SK-N-SH (cell line): Measurements from ENCODE around the gene MAML3. TPM values are rescaled to one million over a fixed set of nuclear protein-coding genes. Genes with fewer than 3 reads are reported as not detected.

ENCODE experiments used
- CTCF ChIA-PET: fragments of 300-600, 350-600 bp; formaldehyde crosslinking; extraction: SDS; loops from one replicate; lab custom pipeline; 2021; lab: Yijun Ruan, JAX
- POLR2A ChIA-PET: fragments of 350-600 bp; sonication (Branson Sonifier 250); formaldehyde crosslinking; extraction: SDS; loops from one replicate; lab custom pipeline; 2020; ENCODE audit warnings: antibody characterized with exemption, inconsistent platforms; lab: Yijun Ruan, JAX
- DNase-seq: peaks from one replicate; pipeline ENCODE4 v3.0.0; 2012
- H2AFZ ChIP-seq: fragments of 200-600 bp; sonication (generic); 2 replicates; pipeline ENCODE4 v1.8.1; 2016; ENCODE audit warnings: antibody characterized with exemption, mild to moderate bottlenecking, low read depth
- H3F3A ChIP-seq: fragments of 200-600 bp; sonication (generic); replicated peaks from 2 replicates; pipeline ENCODE3; 2016; ENCODE audit warnings: antibody characterized with exemption, mild to moderate bottlenecking; ENCODE audit not compliant: insufficient read depth
- H3K27ac ChIP-seq, 2 experiments: fragments of 200-500 bp in 1 of 2; fragments of 200-600 bp in 1 of 2; sonication (Bioruptor generic) in 1 of 2; sonication (generic), shearing (Covaris generic) in 1 of 2; 2 replicates each; pipeline versions ENCODE4 v1.5.1 to v1.6.1; 2014 to 2016; ENCODE audit warnings: low read depth in 2 of 2, inconsistent platforms in 1 of 2, low read length in 1 of 2, mild to moderate bottlenecking in 1 of 2, mixed read lengths in 1 of 2
- H3K27me3 ChIP-seq: fragments of 200-600 bp; sonication (generic), shearing (Covaris generic); 2 replicates; pipeline ENCODE4 v1.6.1; 2016; ENCODE audit warnings: mixed run types; ENCODE audit not compliant: insufficient read depth
- H3K36me3 ChIP-seq, 2 experiments: fragments of 200-500 bp in 1 of 2; fragments of 200-600 bp in 1 of 2; sonication (Bioruptor generic) in 1 of 2; sonication (generic) in 1 of 2; replicated peaks in 1 of 2; 2 replicates each; pipeline versions ENCODE3 to v1.5.1; 2014 to 2016; ENCODE audit warnings: low read length in 1 of 2, mild to moderate bottlenecking in 1 of 2; ENCODE audit not compliant: insufficient read depth in 2 of 2, control insufficient read depth in 1 of 2
- H3K4me1 ChIP-seq, 2 experiments: fragments of 200-500 bp in 1 of 2; fragments of 200-600 bp in 1 of 2; sonication (Bioruptor generic) in 1 of 2; sonication (generic), shearing (Covaris generic) in 1 of 2; 2 replicates each; pipeline versions ENCODE4 v1.5.1 to v1.6.1; 2014 to 2016; ENCODE audit warnings: low read depth in 1 of 2, low read length in 1 of 2, mixed run types in 1 of 2; ENCODE audit not compliant: insufficient read depth in 2 of 2, control insufficient read depth in 1 of 2
- H3K4me2 ChIP-seq: fragments of 200-600 bp; sonication (generic), shearing (Covaris generic); 2 replicates; pipeline ENCODE4 v1.6.1; 2017; ENCODE audit warnings: mixed run types
- H3K4me3 ChIP-seq, 2 experiments: fragments of 200-500 bp in 1 of 2; fragments of 200-600 bp in 1 of 2; sonication (Bioruptor generic) in 1 of 2; sonication (generic), shearing (Covaris generic) in 1 of 2; 2 replicates each; pipeline versions ENCODE4 v1.5.1 to v1.8.1; 2014 to 2016; ENCODE audit warnings: low read depth in 2 of 2, inconsistent platforms in 1 of 2, low read length in 1 of 2, mild to moderate bottlenecking in 1 of 2, mixed read lengths in 1 of 2, moderate library complexity in 1 of 2
- H3K79me2 ChIP-seq: fragments of 200-600 bp; sonication (generic); 2 replicates; pipeline ENCODE4 v1.8.1; 2017; ENCODE audit warnings: mild to moderate bottlenecking; ENCODE audit not compliant: insufficient read depth
- H3K9ac ChIP-seq: fragments of 200-600 bp; sonication (generic); 2 replicates; pipeline ENCODE4 v1.6.1; 2017; ENCODE audit warnings: mixed run types
- H3K9me2 ChIP-seq: fragments of 200-600 bp; sonication (generic); 2 replicates; pipeline ENCODE4 v1.6.1; 2017; ENCODE audit warnings: mixed run types
- H3K9me3 ChIP-seq: fragments of 200-600 bp; sonication (generic); 2 replicates; pipeline ENCODE4 v1.6.1; 2017; ENCODE audit warnings: mixed run types, mild to moderate bottlenecking, moderate library complexity
- H4K20me1 ChIP-seq: fragments of 200-600 bp; sonication (generic); 2 replicates; pipeline ENCODE4 v1.6.1; 2017; ENCODE audit warnings: mild to moderate bottlenecking, mixed run types; ENCODE audit not compliant: insufficient read depth
- ELF1 ChIP-seq: IDR thresholded peaks from 2 replicates; pipeline ENCODE4 v1.4.0; 2012
- EP300 ChIP-seq, 2 experiments: IDR thresholded peaks; 2 replicates each; pipeline versions ENCODE4 v1.4.0 to v1.6.1; 2012; ENCODE audit warnings: borderline replicate concordance in 1 of 2, low read depth in 1 of 2, low read length in 1 of 2
- FOXJ3 ChIP-seq: sonication (generic); formaldehyde crosslinking; IDR thresholded peaks from 2 replicates; pipeline ENCODE4 v1.5.1; 2020; ENCODE audit warnings: mild to moderate bottlenecking, missing genetic modification reagents
- FOXM1 ChIP-seq: IDR thresholded peaks from 2 replicates; pipeline ENCODE4 v1.4.0; 2012; ENCODE audit warnings: low read depth, mild to moderate bottlenecking
- GABPA ChIP-seq: IDR thresholded peaks from 2 replicates; pipeline ENCODE4 v1.4.0; 2012; ENCODE audit warnings: low read depth, mild to moderate bottlenecking
- JUND ChIP-seq: IDR thresholded peaks from 2 replicates; pipeline ENCODE4 v1.4.0; 2012
- NFIC ChIP-seq: IDR thresholded peaks from 2 replicates; pipeline ENCODE4 v1.4.0; 2012; ENCODE audit warnings: borderline replicate concordance
- POLR2AphosphoS5 ChIP-seq: IDR thresholded peaks from 2 replicates; pipeline ENCODE4 v1.6.1; 2012; ENCODE audit warnings: low read depth, low read length
- RAD21 ChIP-seq: IDR thresholded peaks from 2 replicates; pipeline ENCODE4 v1.6.1; 2012; ENCODE audit warnings: mild to moderate bottlenecking, low read length
- RCOR1 ChIP-seq: fragments of 150-350 bp; IDR thresholded peaks from 2 replicates; pipeline ENCODE4 v1.6.1; 2017; ENCODE audit warnings: antibody characterized with exemption, low read length
- RFX5 ChIP-seq: IDR thresholded peaks from 2 replicates; pipeline ENCODE4 v1.6.1; 2012; ENCODE audit warnings: mild to moderate bottlenecking, improper control_type of control experiment, low read length
- SIN3A ChIP-seq: IDR thresholded peaks from 2 replicates; pipeline ENCODE4 v1.6.1; 2012; ENCODE audit warnings: low read depth, mild to moderate bottlenecking, low read length, moderate library complexity, borderline replicate concordance
- SMC3 ChIP-seq: IDR thresholded peaks from 2 replicates; pipeline ENCODE4 v1.6.1; 2012; ENCODE audit warnings: low read depth, low read length, improper control_type of control experiment
- TEAD4 ChIP-seq: IDR thresholded peaks from 2 replicates; pipeline ENCODE4 v1.4.0; 2012; ENCODE audit warnings: mild to moderate bottlenecking, borderline replicate concordance; ENCODE audit not compliant: insufficient read depth
- WGBS: methylation state at CpG from one replicate; pipeline ENCODE4 v1.1.6; 2017; ENCODE audit warnings: low lambda C conversion rate; 5-methylcytosine and 5-hydroxymethylcytosine counted together
- polyA plus RNA-seq, 3 experiments: library from polyadenylated mRNA; depleted of rRNA; stranded (reverse); fragments of >200 nt; gene quantifications; 2 replicates each; pipeline ENCODE4 v1.2.3, GENCODE V29; 2012
- TF ChIP-seq, protein P1 (sequence below): fragments of 200-600 bp; sonication (generic); IDR thresholded peaks from 2 replicates; pipeline ENCODE4 v1.6.1; 2017; ENCODE audit warnings: antibody characterized with exemption, mild to moderate bottlenecking, moderate library complexity
- TF ChIP-seq, protein P2 (sequence below): IDR thresholded peaks from 2 replicates; pipeline ENCODE4; 2012
- TF ChIP-seq, protein P3 (sequence below): IDR thresholded peaks from 2 replicates; pipeline ENCODE4 v1.6.1; 2012; ENCODE audit warnings: mild to moderate bottlenecking, low read depth, low read length, moderate library complexity
- TF ChIP-seq, protein P4 (sequence below): IDR thresholded peaks from 2 replicates; pipeline ENCODE4 v1.4.0; 2012; ENCODE audit warnings: low read depth, borderline replicate concordance
- TF ChIP-seq, protein P5 (sequence below): IDR thresholded peaks from 2 replicates; pipeline ENCODE4 v1.4.0; 2012; ENCODE audit warnings: low read depth, borderline replicate concordance

Gene MAML3
- polyA plus RNA-seq, 1 of the 3 experiments (the other 2 are of a cell fraction): 5.3 TPM

DNA sequence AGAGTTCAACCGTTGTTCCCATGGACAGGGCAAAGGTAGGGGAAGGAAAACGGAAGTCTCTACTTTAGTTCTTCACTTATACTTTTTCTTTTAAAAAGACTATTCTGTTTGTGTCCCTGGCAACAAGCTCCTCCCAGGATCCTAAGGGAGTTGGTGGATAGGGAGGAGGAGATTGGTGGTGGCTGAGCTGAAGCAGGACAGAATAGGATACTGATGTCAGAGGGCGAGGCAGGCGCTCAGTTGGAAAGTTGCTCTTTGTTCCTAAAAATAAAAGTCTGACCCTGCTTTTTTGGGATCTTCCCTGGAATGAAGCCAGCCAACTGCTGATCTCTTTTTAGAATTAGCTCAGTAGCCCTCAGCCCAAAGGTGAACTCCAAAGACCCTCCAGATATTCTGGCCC is 383.6 kb downstream of the MAML3 start (continued):
- TF ChIP-seq, protein P1, sequence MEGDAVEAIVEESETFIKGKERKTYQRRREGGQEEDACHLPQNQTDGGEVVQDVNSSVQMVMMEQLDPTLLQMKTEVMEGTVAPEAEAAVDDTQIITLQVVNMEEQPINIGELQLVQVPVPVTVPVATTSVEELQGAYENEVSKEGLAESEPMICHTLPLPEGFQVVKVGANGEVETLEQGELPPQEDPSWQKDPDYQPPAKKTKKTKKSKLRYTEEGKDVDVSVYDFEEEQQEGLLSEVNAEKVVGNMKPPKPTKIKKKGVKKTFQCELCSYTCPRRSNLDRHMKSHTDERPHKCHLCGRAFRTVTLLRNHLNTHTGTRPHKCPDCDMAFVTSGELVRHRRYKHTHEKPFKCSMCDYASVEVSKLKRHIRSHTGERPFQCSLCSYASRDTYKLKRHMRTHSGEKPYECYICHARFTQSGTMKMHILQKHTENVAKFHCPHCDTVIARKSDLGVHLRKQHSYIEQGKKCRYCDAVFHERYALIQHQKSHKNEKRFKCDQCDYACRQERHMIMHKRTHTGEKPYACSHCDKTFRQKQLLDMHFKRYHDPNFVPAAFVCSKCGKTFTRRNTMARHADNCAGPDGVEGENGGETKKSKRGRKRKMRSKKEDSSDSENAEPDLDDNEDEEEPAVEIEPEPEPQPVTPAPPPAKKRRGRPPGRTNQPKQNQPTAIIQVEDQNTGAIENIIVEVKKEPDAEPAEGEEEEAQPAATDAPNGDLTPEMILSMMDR: no peak
- TF ChIP-seq, protein P2, sequence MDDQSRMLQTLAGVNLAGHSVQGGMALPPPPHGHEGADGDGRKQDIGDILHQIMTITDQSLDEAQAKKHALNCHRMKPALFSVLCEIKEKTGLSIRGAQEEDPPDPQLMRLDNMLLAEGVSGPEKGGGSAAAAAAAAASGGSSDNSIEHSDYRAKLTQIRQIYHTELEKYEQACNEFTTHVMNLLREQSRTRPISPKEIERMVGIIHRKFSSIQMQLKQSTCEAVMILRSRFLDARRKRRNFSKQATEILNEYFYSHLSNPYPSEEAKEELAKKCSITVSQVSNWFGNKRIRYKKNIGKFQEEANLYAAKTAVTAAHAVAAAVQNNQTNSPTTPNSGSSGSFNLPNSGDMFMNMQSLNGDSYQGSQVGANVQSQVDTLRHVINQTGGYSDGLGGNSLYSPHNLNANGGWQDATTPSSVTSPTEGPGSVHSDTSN: no peak
- no peak for TF ChIP-seq RCOR1

DNA sequence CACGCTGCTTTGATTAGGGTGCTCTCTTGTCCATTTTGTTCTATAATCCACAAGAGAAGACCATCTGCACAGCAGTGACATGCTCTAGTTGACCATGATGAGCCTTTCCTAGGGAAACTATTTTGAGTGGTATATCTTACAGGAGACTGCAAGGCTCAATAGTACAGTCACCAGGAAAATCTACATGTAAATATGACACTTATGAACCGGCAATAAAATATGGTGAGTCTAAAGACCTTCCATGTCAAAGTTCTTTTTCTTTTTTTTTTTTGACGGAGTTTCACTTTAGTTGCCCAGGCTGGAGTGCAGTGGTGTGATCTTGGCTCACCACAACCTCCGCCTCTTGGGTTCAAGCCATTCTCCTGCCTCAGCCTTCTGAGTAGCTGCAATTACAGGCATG is 384.6 kb downstream of the MAML3 start:
- TF ChIP-seq RCOR1 (no peak), FOXJ3 (CRISPR knock-in tag) (no peak), JUND (no peak), RAD21 (no peak), EP300 (IDR thresholded peaks at IDR 0.05; ENCODE audit: borderline replicate concordance in 1 of 2, low read depth in 1 of 2, low read length in 1 of 2) (no peak), SIN3A (no peak), TEAD4 (no peak), SMC3 (no peak), ELF1 (no peak), POLR2AphosphoS5 (no peak), GABPA (no peak), NFIC (no peak), RFX5 (no peak), FOXM1 (no peak)
- TF ChIP-seq, protein P2: no peak
- TF ChIP-seq, protein P3, sequence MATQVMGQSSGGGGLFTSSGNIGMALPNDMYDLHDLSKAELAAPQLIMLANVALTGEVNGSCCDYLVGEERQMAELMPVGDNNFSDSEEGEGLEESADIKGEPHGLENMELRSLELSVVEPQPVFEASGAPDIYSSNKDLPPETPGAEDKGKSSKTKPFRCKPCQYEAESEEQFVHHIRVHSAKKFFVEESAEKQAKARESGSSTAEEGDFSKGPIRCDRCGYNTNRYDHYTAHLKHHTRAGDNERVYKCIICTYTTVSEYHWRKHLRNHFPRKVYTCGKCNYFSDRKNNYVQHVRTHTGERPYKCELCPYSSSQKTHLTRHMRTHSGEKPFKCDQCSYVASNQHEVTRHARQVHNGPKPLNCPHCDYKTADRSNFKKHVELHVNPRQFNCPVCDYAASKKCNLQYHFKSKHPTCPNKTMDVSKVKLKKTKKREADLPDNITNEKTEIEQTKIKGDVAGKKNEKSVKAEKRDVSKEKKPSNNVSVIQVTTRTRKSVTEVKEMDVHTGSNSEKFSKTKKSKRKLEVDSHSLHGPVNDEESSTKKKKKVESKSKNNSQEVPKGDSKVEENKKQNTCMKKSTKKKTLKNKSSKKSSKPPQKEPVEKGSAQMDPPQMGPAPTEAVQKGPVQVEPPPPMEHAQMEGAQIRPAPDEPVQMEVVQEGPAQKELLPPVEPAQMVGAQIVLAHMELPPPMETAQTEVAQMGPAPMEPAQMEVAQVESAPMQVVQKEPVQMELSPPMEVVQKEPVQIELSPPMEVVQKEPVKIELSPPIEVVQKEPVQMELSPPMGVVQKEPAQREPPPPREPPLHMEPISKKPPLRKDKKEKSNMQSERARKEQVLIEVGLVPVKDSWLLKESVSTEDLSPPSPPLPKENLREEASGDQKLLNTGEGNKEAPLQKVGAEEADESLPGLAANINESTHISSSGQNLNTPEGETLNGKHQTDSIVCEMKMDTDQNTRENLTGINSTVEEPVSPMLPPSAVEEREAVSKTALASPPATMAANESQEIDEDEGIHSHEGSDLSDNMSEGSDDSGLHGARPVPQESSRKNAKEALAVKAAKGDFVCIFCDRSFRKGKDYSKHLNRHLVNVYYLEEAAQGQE: no peak
- TF ChIP-seq, protein P4, sequence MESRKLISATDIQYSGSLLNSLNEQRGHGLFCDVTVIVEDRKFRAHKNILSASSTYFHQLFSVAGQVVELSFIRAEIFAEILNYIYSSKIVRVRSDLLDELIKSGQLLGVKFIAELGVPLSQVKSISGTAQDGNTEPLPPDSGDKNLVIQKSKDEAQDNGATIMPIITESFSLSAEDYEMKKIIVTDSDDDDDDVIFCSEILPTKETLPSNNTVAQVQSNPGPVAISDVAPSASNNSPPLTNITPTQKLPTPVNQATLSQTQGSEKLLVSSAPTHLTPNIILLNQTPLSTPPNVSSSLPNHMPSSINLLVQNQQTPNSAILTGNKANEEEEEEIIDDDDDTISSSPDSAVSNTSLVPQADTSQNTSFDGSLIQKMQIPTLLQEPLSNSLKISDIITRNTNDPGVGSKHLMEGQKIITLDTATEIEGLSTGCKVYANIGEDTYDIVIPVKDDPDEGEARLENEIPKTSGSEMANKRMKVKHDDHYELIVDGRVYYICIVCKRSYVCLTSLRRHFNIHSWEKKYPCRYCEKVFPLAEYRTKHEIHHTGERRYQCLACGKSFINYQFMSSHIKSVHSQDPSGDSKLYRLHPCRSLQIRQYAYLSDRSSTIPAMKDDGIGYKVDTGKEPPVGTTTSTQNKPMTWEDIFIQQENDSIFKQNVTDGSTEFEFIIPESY: no peak
- TF ChIP-seq, protein P5, sequence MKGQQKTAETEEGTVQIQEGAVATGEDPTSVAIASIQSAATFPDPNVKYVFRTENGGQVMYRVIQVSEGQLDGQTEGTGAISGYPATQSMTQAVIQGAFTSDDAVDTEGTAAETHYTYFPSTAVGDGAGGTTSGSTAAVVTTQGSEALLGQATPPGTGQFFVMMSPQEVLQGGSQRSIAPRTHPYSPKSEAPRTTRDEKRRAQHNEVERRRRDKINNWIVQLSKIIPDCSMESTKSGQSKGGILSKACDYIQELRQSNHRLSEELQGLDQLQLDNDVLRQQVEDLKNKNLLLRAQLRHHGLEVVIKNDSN: no peak
- TF ChIP-seq, all 33 proteins: peak for 0
- H3K27me3 ChIP-seq: no peaks in the 10 kb centered on the region
- no peak overlapping the region for H3K9ac ChIP-seq
- H3K36me3 ChIP-seq: no peaks in the 10 kb centered on the region
- no peak overlapping the region; a peak in 1 of 4 replicates for H3K27ac ChIP-seq
- H2AFZ ChIP-seq: no peak overlapping the region
- no peaks in the 10 kb centered on the region for H3K79me2 ChIP-seq
- H3K4me3 ChIP-seq: no peak overlapping the region
- DNase-seq: no peak
- ChIA-PET POLR2A (no interaction called here), CTCF (no interaction called here)
- no peak overlapping the region for H3K4me2 ChIP-seq
- no peaks in the 10 kb centered on the region for H4K20me1 ChIP-seq
- WGBS: 88% methylated on average over 4 of the region's 4 CpGs
- no peaks in the 10 kb centered on the region for H3K9me3 ChIP-seq
- H3F3A ChIP-seq: peaks cover 3% of the 10 kb centered on the region
- H3K9me2 ChIP-seq: no peaks in the 10 kb centered on the region
- peaks cover under 1 to 16% of the 10 kb centered on the region in 2 experiments; a peak in 2 of 4 replicates for H3K4me1 ChIP-seq
